Measurements from ENCODE around the gene TOGARAM2. TPM values are rescaled to one million over a fixed set of nuclear protein-coding genes. Genes with fewer than 3 reads are reported as not detected.

Gene TOGARAM2
- total and polyA plus RNA-seq, 2 of the 8 experiments (the other 6 are each of a cell fraction or from before 2014, with no cell fraction given): 0.42 to 1.4 TPM

GRCh38 chr2:29047083-29047845 is 66.2 kb downstream of the TOGARAM2 start (continued):
- TF ChIP-seq CHD7 (IDR thresholded peaks at IDR 0.05; ENCODE audit: insufficient replicate concordance, low read length): no peak
- TF ChIP-seq NRF1 (IDR thresholded peaks at IDR 0.05; ENCODE audit: low read depth, low read length): no peak
- TF ChIP-seq BCL11A (IDR thresholded peaks at IDR 0.05; ENCODE audit: low read depth in 2 of 2, low read length in 2 of 2): no peak
- no peak for TF ChIP-seq RBBP5 (IDR thresholded peaks at IDR 0.05; ENCODE audit: borderline replicate concordance, low read depth, low read length)
- no peak for TF ChIP-seq POLR2A (IDR thresholded peaks at IDR 0.05; ENCODE audit: control extremely low read depth in 1 of 2, low read depth in 2 of 2, low read length in 2 of 2)
- TF ChIP-seq TAF1 (IDR thresholded peaks at IDR 0.05; ENCODE audit: low read depth, low read length): no peak
- no peak for TF ChIP-seq EZH2 (IDR thresholded peaks at IDR 0.05; ENCODE audit: low read depth, low read length, severe bottlenecking)

Data from H1 (cell line).